ENCODE data around the gene SLC18A2.
"Not testable (repeated sequence)": the region's sequence is repeated elsewhere in the genome, so short reads cannot be mapped to it uniquely, and the experiment has no call there.

SLC18A2 gene

DNA sequence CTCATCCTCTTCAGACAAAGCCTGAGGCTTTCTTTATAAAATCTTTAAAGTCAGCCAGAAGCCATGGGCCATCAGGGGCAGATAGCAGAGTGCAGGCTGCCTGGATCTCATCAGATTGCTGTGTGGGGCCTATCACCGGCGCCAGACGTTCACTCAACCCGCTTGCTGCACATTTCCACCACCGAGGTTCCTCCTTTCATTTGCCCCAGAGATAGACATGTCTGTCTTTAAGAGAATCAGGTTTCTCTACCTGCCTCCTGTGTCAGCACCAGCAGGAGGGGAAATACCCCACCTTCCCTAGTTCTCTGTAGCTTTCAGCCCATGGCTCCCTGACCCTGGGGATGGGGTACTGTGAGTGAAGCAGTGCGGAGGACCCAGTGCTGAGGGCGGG lies 22.0 kb downstream of the SLC18A2 start:
- DNase-seq (ENCODE audit: low read depth in 3 of 3) = no peak

DNA sequence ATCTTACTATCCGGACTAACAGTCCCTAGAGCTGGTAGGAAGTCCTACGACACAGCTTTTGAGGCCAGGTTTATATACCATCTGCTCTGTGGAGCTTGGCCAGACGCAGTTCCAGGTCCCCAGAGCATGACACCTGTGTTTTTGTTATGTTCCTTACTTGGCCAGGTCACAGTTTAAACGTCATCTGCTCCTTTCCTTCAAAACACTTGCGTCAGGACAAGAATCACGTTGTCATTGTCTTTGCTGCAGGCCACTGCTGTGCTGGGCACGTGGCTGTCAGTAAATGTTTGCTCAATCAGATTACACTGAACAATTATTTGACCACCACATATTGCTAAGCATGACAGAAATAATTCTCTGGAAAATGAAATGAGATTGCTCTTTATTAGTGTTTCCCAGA lies 23.9 kb downstream of the SLC18A2 start:
- DNase-seq (ENCODE audit: low read depth in 3 of 3) = no peak

GRCh38 chr10:117266400-117266799 lies 25.5 kb downstream of the SLC18A2 start:
- no peak for DNase-seq (ENCODE audit: low read depth in 3 of 3)

DNA sequence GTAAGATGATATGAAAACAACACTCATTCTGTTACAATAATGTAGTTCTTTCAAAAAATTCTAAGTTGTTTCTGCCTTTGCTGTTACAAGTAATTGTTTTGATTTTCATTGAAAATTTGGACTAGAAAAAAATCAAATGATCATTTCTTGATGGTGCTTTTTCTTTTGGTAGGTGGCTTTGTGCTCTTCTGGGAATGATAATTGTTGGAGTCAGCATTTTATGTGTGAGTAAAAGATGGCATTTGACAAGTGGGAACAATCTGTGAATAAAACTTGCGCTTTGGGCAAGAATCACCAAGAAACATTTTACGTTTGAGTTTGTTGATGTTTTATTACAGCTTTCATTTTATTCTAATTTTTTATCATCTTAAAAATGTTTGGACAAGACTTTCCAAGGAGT lies 25.9 kb downstream of the SLC18A2 start:
- DNase-seq (ENCODE audit: low read depth in 3 of 3) = no peak

GRCh38 chr10:117268258-117268657 lies 27.3 kb downstream of the SLC18A2 start:
- DNase-seq (ENCODE audit: low read depth in 3 of 3) = no peak

DNA sequence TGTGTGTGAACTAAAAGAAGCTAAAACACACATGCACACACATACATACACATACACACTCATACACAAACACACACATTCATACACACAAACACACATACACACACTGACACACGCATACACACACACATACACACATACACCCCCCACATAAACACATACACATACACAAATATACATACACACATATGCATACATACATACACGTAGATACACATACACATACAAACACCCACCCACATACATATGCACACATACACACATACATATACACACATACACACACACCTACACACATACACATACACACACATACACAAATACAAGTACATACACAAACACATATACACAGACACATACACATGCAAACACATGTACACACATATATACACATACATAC lies 28.0 kb downstream of the SLC18A2 start:
- DNase-seq (ENCODE audit: low read depth in 3 of 3) = no peak

- DNase-seq (ENCODE audit: low read depth in 3 of 3) = no peak
Observed at GRCh38 chr10:117271427-117271826, 30.5 kb downstream of the SLC18A2 start.

GRCh38 chr10:117272195-117273076 lies 31.5 kb downstream of the SLC18A2 start:
- no peak for DNase-seq (ENCODE audit: low read depth in 3 of 3)

DNA sequence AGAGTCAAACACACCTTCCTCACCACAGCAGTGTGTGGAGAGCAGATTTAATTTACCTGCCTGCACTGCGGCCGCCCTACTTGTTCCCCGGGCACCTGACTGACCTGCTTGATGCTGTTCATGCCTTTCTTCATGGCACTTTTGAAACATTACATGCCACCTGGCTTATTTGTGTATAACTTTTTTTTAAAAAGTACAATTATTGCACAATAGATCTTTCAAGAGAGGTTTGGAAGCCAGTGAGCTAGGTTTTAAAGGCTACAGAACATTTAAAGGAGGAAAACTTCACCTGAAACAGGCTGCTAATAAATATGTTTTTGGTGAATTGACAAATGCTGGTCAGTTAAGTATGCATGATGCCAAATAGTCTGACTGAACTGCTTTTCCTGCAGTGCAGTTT lies 33.1 kb downstream of the SLC18A2 start:
- DNase-seq (ENCODE audit: low read depth in 3 of 3) = no peak

DNA sequence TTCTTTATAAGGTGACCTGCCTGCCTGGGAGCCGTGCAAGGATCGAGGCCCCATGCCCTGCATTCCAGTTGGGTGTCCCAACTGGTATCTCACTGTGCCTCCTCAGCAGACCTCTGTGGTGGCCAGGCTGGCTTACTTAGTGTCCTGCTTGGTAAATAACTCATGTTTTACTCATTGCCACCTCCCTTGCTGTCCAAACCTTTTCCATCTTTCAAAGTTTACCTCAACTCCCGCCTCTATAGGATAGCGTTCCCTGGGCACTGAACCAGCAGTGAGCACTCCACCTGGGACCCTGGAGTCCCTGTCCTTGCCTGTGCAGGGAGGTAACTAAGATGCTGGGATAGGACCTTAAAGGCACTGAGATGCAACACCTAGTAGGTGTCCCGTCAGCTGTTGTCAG lies 33.6 kb downstream of the SLC18A2 start:
- no peak for DNase-seq (ENCODE audit: low read depth in 3 of 3)

DNA sequence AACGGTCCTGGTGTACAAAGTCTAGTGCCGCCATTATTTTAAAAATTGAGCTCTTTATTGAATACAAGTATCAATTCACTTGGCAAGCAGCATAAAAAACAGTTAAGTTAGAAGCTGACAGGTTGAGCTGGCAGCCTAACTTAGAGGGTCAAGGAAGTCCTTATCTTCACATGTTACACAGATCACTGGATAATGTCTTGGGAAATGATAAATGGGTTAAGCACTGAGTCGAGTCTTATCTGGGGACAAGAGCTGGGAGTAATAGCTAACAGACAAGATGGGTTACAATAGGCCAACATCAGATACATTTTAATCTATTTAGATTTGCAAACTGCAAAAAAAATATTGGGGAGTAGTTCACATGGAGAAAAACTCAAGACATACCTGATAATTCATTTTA lies 34.2 kb downstream of the SLC18A2 start:
- DNase-seq (ENCODE audit: low read depth in 3 of 3) = no peak

GRCh38 chr10:117277675-117278074 lies 36.8 kb downstream of the SLC18A2 start:
- no peak for DNase-seq (ENCODE audit: low read depth in 3 of 3)

GRCh38 chr10:117284716-117285494 lies 44.0 kb downstream of the SLC18A2 start:
- DNase-seq (ENCODE audit: low read depth in 3 of 3) = no peak

DNA sequence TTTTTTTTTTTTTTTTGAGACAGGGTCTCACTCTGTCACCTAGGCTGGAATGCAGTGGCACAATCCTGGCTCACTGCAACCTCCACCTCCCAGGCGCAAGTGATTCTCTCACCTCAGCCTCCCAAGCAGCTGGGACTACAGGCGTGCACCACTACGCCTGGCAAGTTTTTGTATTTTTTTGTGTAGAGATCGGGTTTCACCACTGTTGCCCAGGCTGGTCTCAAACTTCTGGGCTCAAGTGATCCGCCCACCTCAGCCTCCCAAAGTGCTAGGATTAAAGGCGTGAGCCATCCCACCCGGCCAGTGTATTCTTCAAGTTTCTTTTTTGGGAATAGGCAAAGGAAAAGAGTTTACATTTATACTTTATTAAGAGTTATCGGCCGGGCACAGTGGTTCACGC lies 50.0 kb downstream of the SLC18A2 start:
- not testable (repeated sequence) for DNase-seq (ENCODE audit: low read depth in 3 of 3)

GRCh38 chr10:117294039-117294645 lies 53.2 kb downstream of the SLC18A2 start:
- no peak for DNase-seq (ENCODE audit: low read depth in 3 of 3)

GRCh38 chr10:117294735-117295134 lies 53.8 kb downstream of the SLC18A2 start:
- DNase-seq (ENCODE audit: low read depth in 3 of 3) = no peak

GRCh38 chr10:117298219-117298618 lies 57.3 kb downstream of the SLC18A2 start:
- DNase-seq (ENCODE audit: low read depth in 3 of 3) = no peak

DNA sequence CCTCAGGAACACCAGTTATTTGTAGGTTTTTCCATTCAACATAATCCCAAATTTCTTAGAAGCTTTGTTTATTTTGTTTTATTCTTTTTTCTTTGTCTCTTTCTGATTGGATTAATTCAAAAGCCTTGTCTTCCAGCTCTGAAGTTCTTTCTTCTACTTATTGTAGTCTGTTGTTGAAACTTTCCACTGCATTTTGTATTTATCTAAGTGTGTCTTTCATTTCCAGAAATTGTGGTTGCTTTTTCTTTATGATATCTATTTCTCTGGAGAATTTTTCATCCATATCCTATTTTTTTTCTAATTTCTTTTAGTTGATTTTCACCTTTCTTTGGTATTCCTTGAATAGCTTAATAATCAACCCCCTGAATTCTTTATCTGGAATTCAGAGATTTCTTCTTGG lies 58.5 kb downstream of the SLC18A2 start:
- no peak for DNase-seq (ENCODE audit: low read depth in 3 of 3)

DNA sequence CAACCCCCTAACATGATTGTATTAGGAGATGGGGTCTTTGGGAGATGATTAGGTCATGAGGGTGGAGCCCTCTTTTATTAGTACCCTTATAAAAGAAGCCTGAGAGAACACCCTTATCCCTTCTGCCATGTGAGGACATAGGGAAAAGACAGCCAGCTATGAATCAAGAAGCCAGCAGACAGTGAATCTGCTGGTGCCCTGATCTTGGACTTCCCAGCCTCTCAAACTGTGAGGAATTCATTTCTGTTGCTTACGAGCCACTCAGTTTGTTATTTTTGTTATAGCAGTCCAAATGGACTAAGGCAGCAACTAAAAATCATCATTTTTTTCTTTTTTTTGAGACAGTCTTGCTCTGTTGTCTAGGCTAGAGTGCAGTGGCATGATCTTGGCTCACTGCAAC lies 59.8 kb downstream of the SLC18A2 start:
- DNase-seq (ENCODE audit: low read depth in 3 of 3) = no peak

- not testable (repeated sequence) for DNase-seq (ENCODE audit: low read depth in 3 of 3)
Observed at GRCh38 chr10:117303451-117303850, 62.5 kb downstream of the SLC18A2 start.

GRCh38 chr10:117306674-117307073 lies 65.8 kb downstream of the SLC18A2 start:
- no peak for DNase-seq (ENCODE audit: low read depth in 3 of 3)

DNA sequence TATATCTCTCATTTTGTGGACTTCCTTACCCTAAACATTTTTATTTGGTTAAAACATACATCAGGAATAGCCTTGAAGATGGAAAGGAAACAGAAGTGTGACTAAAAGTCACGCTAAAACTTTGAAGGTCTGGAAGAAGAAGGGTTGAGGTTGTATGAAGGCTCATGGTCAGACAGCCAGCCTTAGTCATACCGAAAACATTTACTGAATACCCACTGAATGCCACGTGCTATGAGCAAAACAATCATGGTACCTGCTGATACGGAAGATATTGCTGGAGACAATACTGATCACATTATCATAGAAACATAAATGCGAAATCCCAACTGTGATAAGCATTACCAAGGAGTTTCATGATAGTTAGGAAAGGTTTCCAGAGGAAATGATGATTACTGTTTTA lies 70.3 kb downstream of the SLC18A2 start:
- no peak for DNase-seq (ENCODE audit: low read depth in 3 of 3)

- no peak for DNase-seq (ENCODE audit: low read depth in 3 of 3)
Observed at GRCh38 chr10:117312430-117312829, 71.5 kb downstream of the SLC18A2 start.
